DOHH2 (cell line): ENCODE data around the gene MAGI3.

Experiments
- H3F3A ChIP-seq: fragments of 200-600 bp; sonication (generic), shearing (Covaris generic); 2 replicates; pipeline ENCODE4 v1.6.0; 2016; ENCODE audit warnings: antibody characterized with exemption, mild to moderate bottlenecking; ENCODE audit not compliant: control insufficient read depth, insufficient read depth
- H3K27ac ChIP-seq: fragments of 200-600 bp; sonication (generic); 2 replicates; pipeline ENCODE4 v1.5.1; 2014; ENCODE audit warnings: low read depth, mild to moderate bottlenecking, low read length, moderate library complexity
- H3K27me3 ChIP-seq: fragments of 200-600 bp; sonication (generic); 2 replicates; pipeline ENCODE4 v1.6.1; 2014; ENCODE audit warnings: mild to moderate bottlenecking, low read length, mixed read lengths; ENCODE audit not compliant: control insufficient read depth
- H3K36me3 ChIP-seq: fragments of 200-600 bp; sonication (generic); 2 replicates; pipeline ENCODE4 v1.6.1; 2014; ENCODE audit warnings: mild to moderate bottlenecking, low read length, moderate library complexity, mixed read lengths; ENCODE audit not compliant: control insufficient read depth
- H3K4me1 ChIP-seq: fragments of 200-600 bp; sonication (generic); 2 replicates; pipeline ENCODE4 v1.6.1; 2014; ENCODE audit warnings: mild to moderate bottlenecking, low read length, mixed read lengths; ENCODE audit not compliant: control insufficient read depth
- H3K4me2 ChIP-seq: fragments of 200-600 bp; sonication (generic); 2 replicates; pipeline ENCODE4 v1.6.0; 2014; ENCODE audit warnings: mild to moderate bottlenecking, low read length, moderate library complexity
- H3K4me3 ChIP-seq: fragments of 200-600 bp; sonication (generic); 2 replicates; pipeline ENCODE4 v1.5.1; 2014; ENCODE audit warnings: mild to moderate bottlenecking, low read length, mixed read lengths
- H3K79me2 ChIP-seq: fragments of 200-600 bp; sonication (generic); 2 replicates; pipeline ENCODE4 v1.6.1; 2014; ENCODE audit warnings: mild to moderate bottlenecking, low read length, mixed read lengths; ENCODE audit not compliant: control insufficient read depth
- H3K9me2 ChIP-seq: fragments of 200-600 bp; sonication (generic); replicated peaks from 2 replicates; pipeline ENCODE4 v1.6.1; 2014; ENCODE audit warnings: mild to moderate bottlenecking, low read length, mixed read lengths; ENCODE audit not compliant: control insufficient read depth
- H3K9me3 ChIP-seq: fragments of 200-600 bp; sonication (generic); 2 replicates; pipeline ENCODE4 v1.6.1; 2014; ENCODE audit warnings: antibody characterized with exemption, low read length, mixed read lengths; ENCODE audit not compliant: control insufficient read depth, insufficient read depth
- H4K20me1 ChIP-seq: fragments of 200-600 bp; sonication (generic); 2 replicates; pipeline ENCODE4 v1.6.0; 2014; ENCODE audit warnings: low read depth, mild to moderate bottlenecking, antibody characterized with exemption, low read length, moderate library complexity; ENCODE audit not compliant: control insufficient read depth, insufficient read depth
- EZH2phosphoT487 ChIP-seq: fragments of 200-600 bp; sonication (generic); IDR thresholded peaks from 2 replicates; pipeline ENCODE4 v1.6.1; 2017; ENCODE audit warnings: borderline replicate concordance, mild to moderate bottlenecking, antibody characterized with exemption, low read length, moderate library complexity, mixed read lengths
- TF ChIP-seq, protein P1 (sequence below): fragments of 200-600 bp; sonication (generic); IDR thresholded peaks from one replicate; pipeline ENCODE4 v1.5.1; 2014; ENCODE audit warnings: antibody characterized with exemption, mild to moderate bottlenecking, low read depth, low read length; ENCODE audit not compliant: poor library complexity, severe bottlenecking

MAGI3 gene

DNA sequence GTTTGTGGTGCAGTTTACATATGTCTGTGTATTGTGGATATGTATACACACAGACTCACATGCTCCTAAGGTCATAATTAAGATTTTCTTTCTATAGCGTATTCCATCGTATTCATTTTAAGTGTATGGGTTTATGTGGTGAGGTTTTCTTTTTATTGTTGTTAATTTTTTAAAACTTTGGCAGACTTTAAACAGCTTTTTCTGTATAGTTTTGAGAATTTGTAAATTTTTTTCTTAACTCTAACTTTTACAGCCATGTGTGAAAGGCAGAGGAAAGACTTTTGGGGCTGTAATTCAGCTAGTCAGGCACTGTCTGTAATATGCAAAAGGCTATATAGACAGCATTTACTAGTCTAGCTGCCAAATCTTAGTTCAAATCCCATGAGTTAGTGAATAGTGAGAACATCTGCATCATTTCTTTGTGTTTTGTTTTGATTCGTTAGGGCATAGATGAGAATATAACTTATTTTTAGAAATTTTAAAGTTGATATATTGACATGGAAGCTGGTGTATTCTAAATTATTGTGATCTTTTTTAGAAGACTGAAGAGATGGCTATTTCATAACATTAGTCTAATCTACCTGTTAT, 2.3 kb downstream of the MAGI3 start:
- H3K4me2 ChIP-seq: 0 out of 2 replicates have a peak overlapping the region, but pooled peaks have one; percentile 71
- no peak overlapping the region for H3K27ac ChIP-seq
- H3K36me3 ChIP-seq: no peaks in the 10 kb centered on the region
- no peaks in the 10 kb centered on the region for H3K79me2 ChIP-seq
- TF ChIP-seq, protein P1, sequence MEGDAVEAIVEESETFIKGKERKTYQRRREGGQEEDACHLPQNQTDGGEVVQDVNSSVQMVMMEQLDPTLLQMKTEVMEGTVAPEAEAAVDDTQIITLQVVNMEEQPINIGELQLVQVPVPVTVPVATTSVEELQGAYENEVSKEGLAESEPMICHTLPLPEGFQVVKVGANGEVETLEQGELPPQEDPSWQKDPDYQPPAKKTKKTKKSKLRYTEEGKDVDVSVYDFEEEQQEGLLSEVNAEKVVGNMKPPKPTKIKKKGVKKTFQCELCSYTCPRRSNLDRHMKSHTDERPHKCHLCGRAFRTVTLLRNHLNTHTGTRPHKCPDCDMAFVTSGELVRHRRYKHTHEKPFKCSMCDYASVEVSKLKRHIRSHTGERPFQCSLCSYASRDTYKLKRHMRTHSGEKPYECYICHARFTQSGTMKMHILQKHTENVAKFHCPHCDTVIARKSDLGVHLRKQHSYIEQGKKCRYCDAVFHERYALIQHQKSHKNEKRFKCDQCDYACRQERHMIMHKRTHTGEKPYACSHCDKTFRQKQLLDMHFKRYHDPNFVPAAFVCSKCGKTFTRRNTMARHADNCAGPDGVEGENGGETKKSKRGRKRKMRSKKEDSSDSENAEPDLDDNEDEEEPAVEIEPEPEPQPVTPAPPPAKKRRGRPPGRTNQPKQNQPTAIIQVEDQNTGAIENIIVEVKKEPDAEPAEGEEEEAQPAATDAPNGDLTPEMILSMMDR: no peak
- no peak for TF ChIP-seq EZH2phosphoT487
- no peaks in the 10 kb centered on the region for H3K9me2 ChIP-seq
- H4K20me1 ChIP-seq: no peaks in the 10 kb centered on the region
- H3F3A ChIP-seq: peaks cover 2% of the 10 kb centered on the region; the same call in 1 of the 2 replicates
- H3K27me3 ChIP-seq: peaks cover 29% of the 10 kb centered on the region
- no peaks in the 10 kb centered on the region for H3K9me3 ChIP-seq
- H3K4me1 ChIP-seq: peaks cover 24% of the 10 kb centered on the region
- H3K4me3 ChIP-seq: no peak overlapping the region

DNA sequence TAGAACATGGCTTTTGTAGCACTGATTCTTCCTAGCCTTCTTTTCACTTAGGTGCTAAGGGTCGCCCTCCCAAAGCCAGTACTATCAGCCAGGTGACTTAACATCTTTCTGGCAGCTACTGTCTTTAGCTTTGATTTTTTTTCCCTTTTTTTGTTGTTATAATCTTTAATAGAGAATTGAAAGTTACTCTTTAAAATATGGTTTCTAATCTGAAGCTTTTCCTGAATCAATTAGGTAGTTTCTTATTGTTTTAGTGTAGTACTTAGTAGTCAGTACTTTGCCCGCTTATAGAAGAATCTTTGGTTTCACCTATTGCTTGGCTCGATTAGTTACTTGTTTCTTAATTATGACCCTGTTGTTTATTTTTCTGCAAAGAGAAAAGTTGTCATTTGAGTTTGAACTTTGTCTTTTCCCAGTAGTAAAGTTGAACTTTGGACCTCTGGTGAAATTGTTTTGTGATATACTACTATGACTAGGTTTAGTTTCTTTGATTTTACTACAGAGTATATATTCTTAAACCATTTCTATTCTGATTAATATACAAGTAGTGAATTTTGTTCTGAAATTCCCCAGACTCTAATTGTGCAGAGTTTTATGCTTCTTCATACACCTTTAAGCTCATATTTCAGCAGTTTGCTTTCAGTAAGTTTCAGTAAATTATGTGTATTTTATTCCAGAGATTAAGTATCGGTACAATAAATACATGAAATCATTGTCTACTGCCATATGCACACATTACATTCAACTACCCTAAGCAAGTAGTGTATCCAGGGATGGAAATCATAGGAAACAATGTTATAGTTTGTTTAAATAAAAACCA, 3.9 kb downstream of the MAGI3 start:
- peaks cover 28% of the 10 kb centered on the region for H3K27me3 ChIP-seq
- peaks cover 2% of the 10 kb centered on the region; the same call in 1 of the 2 replicates for H3F3A ChIP-seq
- H3K79me2 ChIP-seq: no peaks in the 10 kb centered on the region
- no peaks in the 10 kb centered on the region for H3K9me3 ChIP-seq
- no peak overlapping the region for H3K4me2 ChIP-seq
- no peak overlapping the region for H3K27ac ChIP-seq
- no peak overlapping the region for H3K4me3 ChIP-seq
- peaks cover 15% of the 10 kb centered on the region for H3K4me1 ChIP-seq
- no peaks in the 10 kb centered on the region for H3K9me2 ChIP-seq
- H4K20me1 ChIP-seq: no peaks in the 10 kb centered on the region
- TF ChIP-seq EZH2phosphoT487: no peak
- TF ChIP-seq, protein P1: no peak
- H3K36me3 ChIP-seq: no peaks in the 10 kb centered on the region

DNA sequence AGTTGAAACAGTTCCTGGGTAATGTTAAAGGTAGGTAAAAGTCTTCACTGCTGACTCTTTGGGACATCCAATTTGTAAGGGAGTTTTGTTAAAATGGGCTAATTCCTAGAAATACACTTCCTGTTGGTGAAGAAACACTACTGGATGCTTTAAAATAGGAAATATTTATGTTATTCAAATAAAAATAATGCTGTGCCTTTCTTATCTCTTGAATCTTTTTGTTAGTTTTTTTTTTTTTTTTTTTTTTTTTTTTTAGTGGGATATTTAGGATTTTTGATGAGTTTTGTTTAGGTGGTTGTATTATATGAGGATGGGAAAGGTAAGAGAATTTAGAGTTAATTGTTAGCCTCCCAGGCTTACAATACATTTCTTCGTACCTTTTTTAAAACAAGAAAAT, 4.5 kb downstream of the MAGI3 start:
- Histone ChIP-seq H3K27me3 (peaks cover 28% of the 10 kb centered on the region), H3K4me3 (no peak overlapping the region), H3K4me2 (no peak overlapping the region), H4K20me1 (no peaks in the 10 kb centered on the region), H3K36me3 (no peaks in the 10 kb centered on the region), H3K9me2 (no peaks in the 10 kb centered on the region), H3K9me3 (no peaks in the 10 kb centered on the region), H3K4me1 (peaks cover 11% of the 10 kb centered on the region), H3K79me2 (no peaks in the 10 kb centered on the region), H3K27ac (no peak overlapping the region), H3F3A (peaks cover 2% of the 10 kb centered on the region; the same call in 1 of the 2 replicates)
- TF ChIP-seq EZH2phosphoT487: no peak
- TF ChIP-seq, protein P1: no peak
